Tibial nerve (tissue), 4 donors: ENCODE measurements around the gene APOL2. TPM values are rescaled to one million over a fixed set of nuclear protein-coding genes. Genes with fewer than 3 reads are reported as not detected.

Experiments used
- DNase-seq, 2 donors: peaks; one replicate each; pipeline ENCODE4 v3.0.0-alpha.2; 2019; ENCODE audit warnings: low spot score in 2 of 2
- H3K27ac ChIP-seq, 4 donors: fragments of 200-600 bp; sonication (generic) in 3 of 4; one replicate each; pipeline ENCODE4 v1.5.1; 2017 to 2019; ENCODE audit warnings: mild to moderate bottlenecking in 1 of 4
- H3K27me3 ChIP-seq, 2 donors: fragments of 200-600 bp; sonication (generic) in 1 of 2; one replicate each; pipeline versions ENCODE4 v1.5.1 to v1.6.0; 2017 to 2019
- H3K36me3 ChIP-seq, 3 donors: fragments of 200-600 bp; sonication (generic); one replicate each; pipeline ENCODE4 v1.5.1; 2018 to 2019
- H3K4me1 ChIP-seq, 4 donors: fragments of 200-600 bp; sonication (generic) in 3 of 4; one replicate each; pipeline ENCODE4 v1.5.1; 2017 to 2019
- H3K4me3 ChIP-seq, 4 donors: fragments of 200-600 bp; sonication (generic) in 3 of 4; one replicate each; pipeline ENCODE4 v1.5.1; 2017 to 2019; ENCODE audit warnings: mild to moderate bottlenecking in 1 of 4, moderate library complexity in 1 of 4
- H3K9me3 ChIP-seq, 4 donors: fragments of 200-600 bp; sonication (generic) in 3 of 4; one replicate each; pipeline ENCODE4 v1.5.1; 2017 to 2019
- CTCF ChIP-seq, 5 experiments: fragments of 200-600 bp in 3 of 5; fragments of 450-650 bp in 2 of 5; sonication (generic) in 3 of 5; IDR thresholded peaks; one replicate each; pipeline ENCODE4 v1.5.1; 2016 to 2019; ENCODE audit warnings: antibody characterized with exemption in 5 of 5, mild to moderate bottlenecking in 3 of 5, moderate library complexity in 2 of 5
- EP300 ChIP-seq, 2 donors: sonication (generic); formaldehyde crosslinking; IDR thresholded peaks; one replicate each; pipeline ENCODE4 v1.6.1; 2017; ENCODE audit warnings: antibody characterized with exemption in 2 of 2, mild to moderate bottlenecking in 1 of 2
- POLR2A ChIP-seq, 2 donors: fragments of 450-650 bp; IDR thresholded peaks; one replicate each; pipeline ENCODE4 v1.6.1; 2017; ENCODE audit warnings: antibody characterized with exemption in 2 of 2, mild to moderate bottlenecking in 2 of 2, moderate library complexity in 2 of 2
- WGBS, 2 donors: methylation state at CpG; one replicate each; pipeline ENCODE4 v1.1.5; 2018; 5-methylcytosine and 5-hydroxymethylcytosine counted together
- total RNA-seq, 4 donors: library from RNA; depleted of rRNA; stranded (reverse); fragments of >200 nt; gene quantifications; one replicate each; pipeline ENCODE4 v1.1.0, GENCODE V29; 2016

The APOL2 gene
- total RNA-seq, 4 donors from 2014 or later = 76.9 to 112 (median 79.4) TPM

- no peak overlapping the region for H3K4me3 ChIP-seq
- no peaks in the 10 kb centered on the region for H3K27me3 ChIP-seq
- DNase-seq = no peak
- no peak overlapping the region for H3K27ac ChIP-seq
- no peaks in the 10 kb centered on the region for H3K9me3 ChIP-seq
- peaks cover 0 to 20% (median 0%) of the 10 kb centered on the region in 4 donors for H3K4me1 ChIP-seq
- TF ChIP-seq CTCF (IDR thresholded peaks at IDR 0.05) (no peak), POLR2A (IDR thresholded peaks at IDR 0.05) (no peak), EP300 (IDR thresholded peaks at IDR 0.05) (no peak)
- peaks cover 0 to 7% (median 0%) of the 10 kb centered on the region in 3 donors for H3K36me3 ChIP-seq
- 77 to 84% methylated on average over 7 of the region's 7 CpGs for WGBS, 2 donors
Observed at GRCh38 chr22:36218648-36219193, 20.6 kb downstream of the APOL2 start.

GRCh38 chr22:36215981-36216380, 23.3 kb downstream of the APOL2 start:
- 84 to 87% methylated on average over 2 of the region's 2 CpGs for WGBS, 2 donors
- TF ChIP-seq POLR2A (IDR thresholded peaks at IDR 0.05) (no peak), CTCF (IDR thresholded peaks at IDR 0.05) (no peak), EP300 (IDR thresholded peaks at IDR 0.05) (no peak)
- no peak overlapping the region for H3K4me3 ChIP-seq
- no peak for DNase-seq
- no peaks in the 10 kb centered on the region for H3K9me3 ChIP-seq
- H3K27ac ChIP-seq = no peak overlapping the region
- no peaks in the 10 kb centered on the region for H3K36me3 ChIP-seq
- peaks cover 0 to 14% (median 4%) of the 10 kb centered on the region in 4 donors for H3K4me1 ChIP-seq
- no peaks in the 10 kb centered on the region for H3K27me3 ChIP-seq

- H3K4me3 ChIP-seq = no peak overlapping the region
- TF ChIP-seq POLR2A (IDR thresholded peaks at IDR 0.05) (no peak), EP300 (IDR thresholded peaks at IDR 0.05) (no peak)
- DNase-seq = no peak
- 90 to 94% methylated on average over 4 of the region's 4 CpGs for WGBS, 2 donors
- H3K4me1 ChIP-seq = peaks cover 0 to 14% (median 4%) of the 10 kb centered on the region in 4 donors
- H3K27me3 ChIP-seq = no peaks in the 10 kb centered on the region
- H3K36me3 ChIP-seq = no peaks in the 10 kb centered on the region
- H3K9me3 ChIP-seq = no peaks in the 10 kb centered on the region
- H3K27ac ChIP-seq = no peak overlapping the region
Observed at GRCh38 chr22:36213586-36213985, 25.7 kb downstream of the APOL2 start.

- H3K4me1 ChIP-seq = peaks cover 0 to 16% (median 4%) of the 10 kb centered on the region in 4 donors
- TF ChIP-seq POLR2A (IDR thresholded peaks at IDR 0.05) = no peak
- no peak for TF ChIP-seq CTCF (IDR thresholded peaks at IDR 0.05)
- TF ChIP-seq EP300 (IDR thresholded peaks at IDR 0.05) = no peak
- no peak for DNase-seq
- H3K36me3 ChIP-seq = no peaks in the 10 kb centered on the region
- no peak overlapping the region for H3K4me3 ChIP-seq
- no peaks in the 10 kb centered on the region for H3K27me3 ChIP-seq
- H3K27ac ChIP-seq = no peak overlapping the region
- H3K9me3 ChIP-seq = no peaks in the 10 kb centered on the region
Observed at GRCh38 chr22:36212901-36213300, 26.4 kb downstream of the APOL2 start.

GRCh38 chr22:36211237-36211861, 28.0 kb downstream of the APOL2 start:
- DNase-seq = peak in 1 of 2 donors; percentile 44
- Histone ChIP-seq H3K27me3 (no peaks in the 10 kb centered on the region), H3K36me3 (no peaks in the 10 kb centered on the region), H3K4me1 (peaks cover 0 to 25% (median 8%) of the 10 kb centered on the region in 4 donors), H3K27ac (no peak overlapping the region), H3K9me3 (no peaks in the 10 kb centered on the region), H3K4me3 (no peak overlapping the region)
- WGBS, 2 donors = 50 to 53% methylated on average over 4 of the region's 4 CpGs
- TF ChIP-seq POLR2A (IDR thresholded peaks at IDR 0.05) (no peak), CTCF (IDR thresholded peaks at IDR 0.05) (no peak), EP300 (IDR thresholded peaks at IDR 0.05) (no peak)
